Urinary bladder (tissue), 4 donors: ENCODE data around the gene ASB18. TPM values are rescaled to one million over a fixed set of nuclear protein-coding genes. Genes with fewer than 3 reads are reported as not detected.

Experiments used
- DNase-seq: peaks from one replicate; pipeline ENCODE4 v3.0.0-alpha.2; 2015; ENCODE audit errors: extremely low spot score
- H3K27ac ChIP-seq: one replicate; pipeline ENCODE4 v1.5.1; 2013; ENCODE audit warnings: low read depth, mild to moderate bottlenecking, moderate library complexity
- H3K36me3 ChIP-seq: one replicate; pipeline ENCODE4 v1.6.1; 2013; ENCODE audit warnings: mild to moderate bottlenecking, moderate library complexity; ENCODE audit not compliant: insufficient read depth
- H3K4me1 ChIP-seq: one replicate; pipeline ENCODE4 v1.6.1; 2013; ENCODE audit warnings: mild to moderate bottlenecking, moderate library complexity; ENCODE audit not compliant: insufficient read depth
- H3K4me3 ChIP-seq: one replicate; pipeline ENCODE4 v1.5.1; 2013; ENCODE audit warnings: low read depth, low read length
- WGBS: extraction: QIAGEN DNeasy Blood & Tissue Kit; methylation state at CpG from one replicate; pipeline ENCODE4 v1.1.7; 2013; 5-methylcytosine and 5-hydroxymethylcytosine counted together
- polyA plus RNA-seq: library from polyadenylated mRNA; stranded (reverse); fragments of 200-250 nt; gene quantifications from one replicate; pipeline ENCODE4 v1.2.3, GENCODE V29; 2013
- total RNA-seq: library from RNA; depleted of rRNA; stranded (reverse); fragments of >200 nt; gene quantifications from one replicate; pipeline ENCODE4 v1.2.3, GENCODE V29; 2014
- donor health status: healthy with polysubstance abuse.
- donor health status: healthy.

ASB18 gene
- total and polyA plus RNA-seq, 2 donors: not detected

DNA sequence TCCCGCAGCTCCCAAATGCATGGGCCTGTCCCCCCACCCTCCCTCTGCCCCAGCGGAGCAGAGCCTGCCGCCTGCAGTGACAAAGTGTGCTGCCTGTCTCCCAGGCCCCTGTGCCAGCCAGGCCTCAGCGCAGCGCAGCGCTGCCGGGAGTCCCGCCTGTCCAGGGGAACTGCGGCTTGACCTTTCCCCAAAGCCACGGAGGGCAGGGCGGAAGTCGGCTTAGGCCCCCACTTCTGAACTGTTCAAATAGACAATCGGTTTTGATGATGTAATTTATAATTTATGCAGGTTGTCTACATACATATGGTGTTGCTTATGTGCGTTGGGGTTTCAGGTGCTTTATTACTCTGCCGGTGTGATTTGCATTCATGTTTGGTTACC, 103.1 kb downstream of the ASB18 start:
- Histone ChIP-seq H3K36me3 (no peaks in the 10 kb centered on the region), H3K4me3 (no peak overlapping the region), H3K27ac (no peak overlapping the region), H3K4me1 (no peaks in the 10 kb centered on the region)
- 83% methylated on average over 15 of the region's 15 CpGs for WGBS
- DNase-seq: no peak

DNA sequence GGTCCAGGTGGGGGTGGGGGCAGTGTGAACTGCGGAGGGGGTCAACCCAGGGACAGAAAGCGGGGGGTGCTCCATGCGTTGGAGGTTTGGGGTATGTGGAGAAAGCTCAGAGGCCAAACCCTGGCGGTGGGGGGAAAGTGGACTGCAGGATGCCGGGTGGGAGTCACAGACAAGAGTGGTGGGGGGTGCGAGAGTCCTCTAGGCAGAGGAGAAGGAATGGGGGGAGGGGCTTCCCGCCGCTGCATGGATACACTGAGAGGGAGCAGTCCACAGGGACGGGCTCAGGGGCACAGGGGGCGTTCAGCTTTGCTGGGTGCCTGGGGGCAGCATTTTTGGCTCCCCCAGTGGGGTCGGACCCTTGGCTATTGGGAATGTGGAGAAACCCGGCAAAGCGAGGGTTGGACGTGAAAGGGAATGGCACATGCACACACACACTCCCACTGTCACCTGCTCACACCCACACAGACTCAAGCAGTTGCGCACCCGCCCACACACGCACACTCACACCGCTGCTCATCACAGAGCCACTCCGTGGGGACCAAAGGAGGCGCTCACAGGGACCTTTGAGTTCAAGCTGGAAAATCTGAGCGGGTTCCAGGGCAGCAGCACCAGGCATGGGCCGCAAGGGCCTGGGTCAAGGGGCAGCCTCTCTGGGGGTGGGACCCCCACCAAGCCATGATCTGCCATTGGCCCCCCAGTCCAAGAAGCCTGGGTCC, 103.7 kb downstream of the ASB18 start:
- DNase-seq: no peak
- no peaks in the 10 kb centered on the region for H3K4me1 ChIP-seq
- H3K4me3 ChIP-seq: no peak overlapping the region
- no peak overlapping the region for H3K27ac ChIP-seq
- no peaks in the 10 kb centered on the region for H3K36me3 ChIP-seq
- 57% methylated on average over 22 of the region's 22 CpGs for WGBS

DNA sequence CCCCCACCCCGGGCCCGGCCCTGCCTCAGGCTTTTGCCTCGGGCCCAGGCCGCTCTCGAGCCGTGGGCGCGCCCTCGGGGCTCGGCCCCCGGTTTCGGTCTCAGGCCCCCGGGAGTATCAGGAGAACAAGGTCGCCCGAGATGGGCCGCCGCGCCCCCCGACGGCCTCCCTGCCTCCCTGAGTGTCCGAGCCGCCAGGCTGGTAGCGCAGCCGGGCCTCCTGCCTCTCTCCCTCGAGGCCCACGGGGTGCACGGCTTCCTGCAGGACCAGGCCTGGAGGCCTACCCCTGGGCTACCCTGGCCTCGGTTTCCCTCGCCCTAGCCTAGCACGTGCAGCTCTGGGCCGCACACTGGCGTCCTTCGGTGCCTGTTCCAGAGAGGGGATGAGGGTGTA, 104.4 kb downstream of the ASB18 start:
- DNase-seq: no peak
- Histone ChIP-seq H3K27ac (no peak overlapping the region), H3K36me3 (no peaks in the 10 kb centered on the region), H3K4me1 (no peaks in the 10 kb centered on the region), H3K4me3 (no peak overlapping the region)
- 31% methylated on average over 33 of the region's 33 CpGs for WGBS

- H3K4me1 ChIP-seq: no peaks in the 10 kb centered on the region
- 38% methylated on average over 45 of the region's 45 CpGs for WGBS
- no peaks in the 10 kb centered on the region for H3K36me3 ChIP-seq
- H3K27ac ChIP-seq: no peak overlapping the region
- DNase-seq: no peak
- no peak overlapping the region for H3K4me3 ChIP-seq
These were observed 105.0 kb downstream of the ASB18 start for GRCh38 chr2:236158969-236159777.

DNA sequence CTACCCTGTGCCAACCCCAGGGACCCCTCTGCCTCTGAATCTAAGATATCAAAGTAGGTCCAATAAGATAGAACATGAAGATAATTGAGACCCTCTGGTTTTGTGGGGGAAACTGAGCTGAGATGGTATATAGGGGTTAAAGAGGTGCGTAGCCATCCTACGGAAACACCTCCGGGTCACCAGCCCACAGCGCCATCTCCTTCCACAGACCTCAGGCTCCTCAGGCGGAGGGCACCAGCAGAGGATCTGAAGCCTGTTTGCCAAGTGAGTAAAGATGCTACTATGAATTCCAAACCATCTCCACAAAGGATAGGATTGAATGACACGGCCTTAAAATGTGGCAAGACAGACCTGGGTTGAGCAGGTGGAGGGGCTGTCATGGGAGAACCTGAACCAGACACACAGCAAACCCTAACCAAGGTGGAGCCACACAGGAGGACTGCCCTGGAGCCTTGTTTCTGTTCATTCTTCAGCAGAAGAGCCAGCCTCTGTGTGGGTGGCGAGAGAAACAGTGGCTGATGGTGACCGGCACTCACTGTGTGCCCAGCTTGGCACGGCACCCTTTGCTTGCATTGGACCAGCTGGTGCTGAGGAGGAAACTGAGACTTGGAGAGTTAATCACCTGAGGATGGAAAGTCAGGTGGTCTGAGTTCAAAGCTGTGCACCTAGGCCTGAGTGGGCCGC, 106.2 kb downstream of the ASB18 start:
- no peak overlapping the region for H3K27ac ChIP-seq
- no peak overlapping the region for H3K4me3 ChIP-seq
- WGBS: 91% methylated on average over 10 of the region's 10 CpGs
- no peaks in the 10 kb centered on the region for H3K4me1 ChIP-seq
- DNase-seq: no peak
- H3K36me3 ChIP-seq: no peaks in the 10 kb centered on the region

GRCh38 chr2:236157366-236157765, 106.8 kb downstream of the ASB18 start:
- no peak overlapping the region for H3K27ac ChIP-seq
- H3K4me1 ChIP-seq: no peaks in the 10 kb centered on the region
- H3K4me3 ChIP-seq: no peak overlapping the region
- DNase-seq: no peak
- H3K36me3 ChIP-seq: no peaks in the 10 kb centered on the region
- WGBS: 94% methylated on average over 6 of the region's 6 CpGs

DNA sequence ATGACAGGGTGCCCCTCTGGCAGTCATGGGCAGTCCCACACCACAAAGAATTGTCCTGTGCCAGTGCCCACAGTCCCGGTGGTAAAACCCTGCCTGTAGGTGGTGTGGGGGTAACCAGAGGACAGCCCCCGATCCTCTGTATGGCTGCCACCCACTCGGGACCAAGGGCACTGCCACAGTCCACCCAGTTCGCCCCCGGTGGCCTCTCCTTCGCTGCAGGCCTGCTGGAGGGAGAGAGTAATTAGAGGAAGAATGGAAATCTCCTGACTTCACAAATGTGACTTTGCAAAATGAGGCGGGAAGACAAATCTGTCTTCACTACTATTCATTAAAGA, 107.4 kb downstream of the ASB18 start:
- Histone ChIP-seq H3K36me3 (no peaks in the 10 kb centered on the region), H3K4me1 (no peaks in the 10 kb centered on the region), H3K27ac (no peak overlapping the region), H3K4me3 (no peak overlapping the region)
- WGBS: 90% methylated on average over 7 of the region's 7 CpGs
- no peak for DNase-seq

GRCh38 chr2:236156095-236156859, 107.9 kb downstream of the ASB18 start:
- Histone ChIP-seq H3K4me1 (no peaks in the 10 kb centered on the region), H3K27ac (no peak overlapping the region), H3K36me3 (no peaks in the 10 kb centered on the region), H3K4me3 (no peak overlapping the region)
- DNase-seq: no peak
- WGBS: 93% methylated on average over 16 of the region's 16 CpGs

DNA sequence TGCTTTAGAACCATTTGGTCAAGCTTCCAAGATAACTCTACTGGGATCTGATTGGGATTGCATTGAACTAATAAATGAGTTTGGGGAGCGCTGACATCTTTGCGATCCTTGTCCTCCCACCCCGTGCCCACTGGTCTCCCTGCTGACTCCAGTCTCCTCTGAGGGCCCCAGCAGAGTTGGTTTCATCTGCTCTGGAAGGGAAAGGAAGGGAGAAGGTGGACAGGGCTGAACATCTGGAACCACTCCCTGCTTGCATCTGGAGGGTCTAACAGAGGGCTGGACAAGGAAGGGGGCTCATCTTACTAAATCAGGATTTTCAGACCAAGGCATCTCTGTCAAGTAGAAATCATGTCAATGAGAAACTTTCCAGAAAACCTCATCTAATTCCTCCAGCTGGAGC, 108.8 kb downstream of the ASB18 start:
- 73% methylated on average over 3 of the region's 3 CpGs for WGBS
- H3K36me3 ChIP-seq: no peaks in the 10 kb centered on the region
- H3K27ac ChIP-seq: no peak overlapping the region
- no peaks in the 10 kb centered on the region for H3K4me1 ChIP-seq
- H3K4me3 ChIP-seq: no peak overlapping the region
- no peak for DNase-seq

DNA sequence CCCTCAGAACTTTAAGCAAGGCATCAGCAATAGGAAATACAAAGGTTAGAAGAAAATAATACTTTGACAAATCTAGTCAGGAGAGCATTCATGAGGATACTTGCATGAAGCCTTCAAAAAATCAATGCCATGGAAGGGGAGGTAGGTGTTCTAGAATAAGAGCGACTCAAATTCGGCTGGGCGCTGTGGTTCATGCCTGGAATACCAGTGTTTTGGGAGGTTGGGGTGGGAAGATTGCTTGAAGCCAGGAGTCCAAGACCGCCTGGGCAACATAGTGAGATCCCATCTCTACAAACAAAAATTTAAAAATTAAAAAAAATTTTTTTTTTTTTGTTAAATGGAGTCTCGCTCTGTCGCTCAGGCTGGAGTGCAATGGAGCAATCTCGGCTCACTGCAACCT, 117.8 kb downstream of the ASB18 start:
- DNase-seq: no peak
- no peak overlapping the region for H3K4me3 ChIP-seq
- H3K4me1 ChIP-seq: no peaks in the 10 kb centered on the region
- H3K27ac ChIP-seq: no peak overlapping the region
- no peaks in the 10 kb centered on the region for H3K36me3 ChIP-seq
- WGBS: 96% methylated on average over 7 of the region's 7 CpGs

- H3K4me3 ChIP-seq: no peak overlapping the region
- no peak for DNase-seq
- H3K27ac ChIP-seq: no peak overlapping the region
- H3K36me3 ChIP-seq: no peaks in the 10 kb centered on the region
- no peaks in the 10 kb centered on the region for H3K4me1 ChIP-seq
- WGBS: 86% methylated on average over 10 of the region's 10 CpGs
These were observed 120.4 kb downstream of the ASB18 start for GRCh38 chr2:236143811-236144210.
